ENCODE measurements around the gene FEV.

Gene FEV

DNA sequence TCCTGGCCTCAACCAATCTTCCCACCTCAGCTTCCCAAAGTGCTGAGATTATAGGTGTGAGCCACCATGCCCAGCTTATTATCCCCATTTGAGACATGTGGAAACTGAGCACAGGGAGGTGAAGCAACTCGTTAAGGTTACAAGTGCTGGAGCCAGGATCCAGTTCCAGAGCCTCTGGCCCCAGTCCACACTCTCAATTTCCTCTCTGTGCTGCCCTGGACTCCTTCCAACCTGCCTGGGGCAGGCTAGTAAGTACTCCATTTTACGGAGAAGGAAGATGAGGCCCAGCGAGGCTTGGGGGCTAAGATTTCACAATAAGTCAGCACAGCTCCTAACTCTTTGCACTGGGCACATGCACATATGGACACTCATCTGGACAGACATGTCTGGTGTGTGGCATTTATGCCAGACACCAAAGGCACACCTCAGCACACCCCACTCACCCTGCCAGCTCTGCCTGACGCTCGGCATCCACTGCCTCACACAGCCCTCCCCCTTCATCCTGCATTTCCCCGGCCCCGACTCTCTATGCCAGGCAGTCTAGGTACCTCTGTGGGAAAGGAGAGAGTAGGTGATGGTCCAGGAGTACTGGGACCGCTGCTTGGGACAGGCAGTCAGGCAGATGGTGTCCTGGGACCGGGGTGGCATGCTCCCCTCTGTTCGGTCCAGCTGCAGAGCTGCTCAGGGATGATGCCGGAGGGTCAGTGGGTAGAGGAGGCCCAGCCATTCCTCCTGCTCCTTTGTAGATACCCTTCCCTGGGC is 35.8 kb upstream of the FEV start:
- H2BK15ac ChIP-seq (ENCODE audit: low read length): peak overlapping the region; percentile 15
- peak overlapping the region; percentile 82 for H3K14ac ChIP-seq (ENCODE audit: low read length)
- H3K4me2 ChIP-seq (ENCODE audit: insufficient read depth, low read length, poor library complexity, severe bottlenecking): no peak overlapping the region
- H3K9me3 ChIP-seq (replicated peaks in 1 of 2; ENCODE audit: control insufficient read depth in 2 of 2, insufficient read depth in 1 of 2, low read depth in 1 of 2, low read length in 2 of 2): no peaks in the 10 kb centered on the region
- no peak overlapping the region for H3K4ac ChIP-seq (ENCODE audit: low read length)
- H3K36me3 ChIP-seq (replicated peaks in 1 of 2; ENCODE audit: control insufficient read depth in 2 of 2, insufficient read depth in 2 of 2, low read length in 2 of 2): no peaks in the 10 kb centered on the region
- no peak overlapping the region for H2AFZ ChIP-seq (ENCODE audit: low read length)
- peak overlapping the region; percentile 70 for H4K91ac ChIP-seq (ENCODE audit: low read depth, low read length, poor library complexity)
- no peak overlapping the region for H3K27ac ChIP-seq (replicated peaks; ENCODE audit: low read length)
- peak overlapping the region; percentile 30 for H3K9ac ChIP-seq (ENCODE audit: low read depth, low read length, poor library complexity)
- peaks cover 4 to 10% of the 10 kb centered on the region in 2 donors for H3K4me1 ChIP-seq (ENCODE audit: control insufficient read depth in 2 of 2, insufficient read depth in 1 of 2, low read depth in 1 of 2, low read length in 2 of 2)
- no peak overlapping the region for H4K8ac ChIP-seq (ENCODE audit: low read depth, low read length)
- peaks cover 0 to 78% (median 2%) of the 10 kb centered on the region in 3 experiments for H3K27me3 ChIP-seq (ENCODE audit: control insufficient read depth in 3 of 3, insufficient read depth in 3 of 3, low read depth in 1 of 3, low read length in 3 of 3)
- peak overlapping the region; percentile 68 for H2BK5ac ChIP-seq (ENCODE audit: low read length)
- no peak overlapping the region for H3K4me3 ChIP-seq (ENCODE audit: low read length in 2 of 2)
- no peak overlapping the region for H2BK120ac ChIP-seq (ENCODE audit: low read depth, low read length)
- H2BK12ac ChIP-seq (ENCODE audit: low read length): no peak overlapping the region
- peak overlapping the region; percentile 38 for H3K18ac ChIP-seq (ENCODE audit: low read length)
- DNase-seq (ENCODE audit: low spot score): no peak
- H2AK5ac ChIP-seq (ENCODE audit: low read depth, low read length): no peak overlapping the region
- H3K23ac ChIP-seq (ENCODE audit: low read depth, low read length, poor library complexity): peak overlapping the region; percentile 31
- no peaks in the 10 kb centered on the region for H3K79me1 ChIP-seq (ENCODE audit: low read depth, low read length)
- no CpG with 5 or more reads among the region's 11 CpGs for WGBS, 2 donors (ENCODE audit: extremely low coverage in 2 of 2, insufficient read length in 2 of 2, insufficient replicate concordance in 1 of 2)

DNA sequence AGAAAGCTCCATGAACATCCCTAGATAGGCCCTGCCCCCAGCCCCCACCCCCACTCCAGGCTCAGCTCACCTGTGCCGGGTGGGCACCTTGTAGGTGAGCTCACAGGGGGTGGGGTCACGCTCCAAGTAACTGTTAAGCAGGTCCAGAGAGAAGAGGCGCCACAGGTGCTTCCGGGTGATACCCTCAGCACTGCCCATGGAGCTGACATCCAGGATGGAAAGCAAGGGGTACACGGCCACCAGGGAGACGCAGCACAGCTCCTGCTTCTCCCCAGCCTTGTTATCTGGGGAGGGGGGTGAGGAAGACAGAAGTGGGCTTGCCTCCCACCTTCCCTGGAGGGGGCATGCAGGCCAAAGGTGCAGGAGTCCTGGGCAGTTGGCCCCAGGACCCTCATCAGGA is 34.5 kb upstream of the FEV start:
- no CpG with 5 or more reads among the region's 6 CpGs for WGBS, 2 donors (ENCODE audit: extremely low coverage in 2 of 2, insufficient read length in 2 of 2, insufficient replicate concordance in 1 of 2)
- H4K8ac ChIP-seq (ENCODE audit: low read depth, low read length): no peak overlapping the region
- H3K4me3 ChIP-seq (ENCODE audit: low read length in 2 of 2): no peak overlapping the region
- H3K27me3 ChIP-seq (ENCODE audit: control insufficient read depth in 3 of 3, insufficient read depth in 3 of 3, low read depth in 1 of 3, low read length in 3 of 3): peaks cover 0 to 79% (median 5%) of the 10 kb centered on the region in 3 experiments
- no peak overlapping the region for H2BK15ac ChIP-seq (ENCODE audit: low read length)
- H3K18ac ChIP-seq (ENCODE audit: low read length): peak overlapping the region; percentile 27
- H3K23ac ChIP-seq (ENCODE audit: low read depth, low read length, poor library complexity): no peak overlapping the region
- H2BK5ac ChIP-seq (ENCODE audit: low read length): no peak overlapping the region
- H2BK12ac ChIP-seq (ENCODE audit: low read length): no peak overlapping the region
- peaks cover 4 to 10% of the 10 kb centered on the region in 2 donors for H3K4me1 ChIP-seq (ENCODE audit: control insufficient read depth in 2 of 2, insufficient read depth in 1 of 2, low read depth in 1 of 2, low read length in 2 of 2)
- no peak overlapping the region for H4K91ac ChIP-seq (ENCODE audit: low read depth, low read length, poor library complexity)
- H3K4ac ChIP-seq (ENCODE audit: low read length): no peak overlapping the region
- H2AFZ ChIP-seq (ENCODE audit: low read length): no peak overlapping the region
- no peak overlapping the region for H3K27ac ChIP-seq (replicated peaks; ENCODE audit: low read length)
- no peak for DNase-seq (ENCODE audit: low spot score)
- no peaks in the 10 kb centered on the region for H3K36me3 ChIP-seq (replicated peaks in 1 of 2; ENCODE audit: control insufficient read depth in 2 of 2, insufficient read depth in 2 of 2, low read length in 2 of 2)
- H3K79me1 ChIP-seq (ENCODE audit: low read depth, low read length): no peaks in the 10 kb centered on the region
- no peaks in the 10 kb centered on the region for H3K9me3 ChIP-seq (replicated peaks in 1 of 2; ENCODE audit: control insufficient read depth in 2 of 2, insufficient read depth in 1 of 2, low read depth in 1 of 2, low read length in 2 of 2)
- no peak overlapping the region for H3K4me2 ChIP-seq (ENCODE audit: insufficient read depth, low read length, poor library complexity, severe bottlenecking)
- peak overlapping the region; percentile 60 for H2AK5ac ChIP-seq (ENCODE audit: low read depth, low read length)
- no peak overlapping the region for H3K9ac ChIP-seq (ENCODE audit: low read depth, low read length, poor library complexity)
- no peak overlapping the region for H3K14ac ChIP-seq (ENCODE audit: low read length)
- no peak overlapping the region for H2BK120ac ChIP-seq (ENCODE audit: low read depth, low read length)

DNA sequence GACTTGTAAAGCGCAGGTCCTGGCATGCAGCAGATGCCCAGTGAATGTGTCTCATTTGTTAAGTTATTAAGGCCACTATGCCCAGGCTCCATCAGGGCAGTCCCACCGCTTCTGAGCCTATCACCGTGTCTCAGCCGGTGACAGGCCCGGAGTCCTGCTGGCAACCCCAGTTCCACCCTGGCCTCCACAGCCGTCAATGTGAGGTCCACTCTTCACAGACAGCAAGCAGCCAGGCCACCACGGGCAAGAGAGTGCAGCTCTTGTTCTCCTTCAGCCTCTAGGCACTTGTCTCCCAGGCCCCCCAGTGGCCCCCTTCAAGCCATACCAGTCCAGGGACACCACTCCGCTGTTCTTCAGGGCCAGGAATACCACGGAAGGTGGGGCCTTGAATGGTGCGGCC is 33.7 kb upstream of the FEV start:
- Histone ChIP-seq H3K14ac (ENCODE audit: low read length) (no peak overlapping the region), H2BK15ac (ENCODE audit: low read length) (no peak overlapping the region), H3K4ac (ENCODE audit: low read length) (no peak overlapping the region), H2AK5ac (ENCODE audit: low read depth, low read length) (no peak overlapping the region), H2BK120ac (ENCODE audit: low read depth, low read length) (no peak overlapping the region), H3K27me3 (ENCODE audit: control insufficient read depth in 3 of 3, insufficient read depth in 3 of 3, low read depth in 1 of 3, low read length in 3 of 3) (peaks cover 0 to 81% (median 5%) of the 10 kb centered on the region in 3 experiments), H3K18ac (ENCODE audit: low read length) (peak overlapping the region; percentile 21), H3K79me1 (ENCODE audit: low read depth, low read length) (no peaks in the 10 kb centered on the region), H3K9me3 (replicated peaks in 1 of 2; ENCODE audit: control insufficient read depth in 2 of 2, insufficient read depth in 1 of 2, low read depth in 1 of 2, low read length in 2 of 2) (no peaks in the 10 kb centered on the region), H3K9ac (ENCODE audit: low read depth, low read length, poor library complexity) (no peak overlapping the region), H3K4me3 (ENCODE audit: low read length in 2 of 2) (no peak overlapping the region), H2AFZ (ENCODE audit: low read length) (no peak overlapping the region), H3K23ac (ENCODE audit: low read depth, low read length, poor library complexity) (no peak overlapping the region), H3K4me2 (ENCODE audit: insufficient read depth, low read length, poor library complexity, severe bottlenecking) (no peak overlapping the region), H3K27ac (replicated peaks; ENCODE audit: low read length) (no peak overlapping the region), H4K91ac (ENCODE audit: low read depth, low read length, poor library complexity) (no peak overlapping the region), H2BK12ac (ENCODE audit: low read length) (no peak overlapping the region), H3K36me3 (replicated peaks in 1 of 2; ENCODE audit: control insufficient read depth in 2 of 2, insufficient read depth in 2 of 2, low read length in 2 of 2) (no peaks in the 10 kb centered on the region), H3K4me1 (ENCODE audit: control insufficient read depth in 2 of 2, insufficient read depth in 1 of 2, low read depth in 1 of 2, low read length in 2 of 2) (peaks cover 0 to 6% of the 10 kb centered on the region in 2 donors), H2BK5ac (ENCODE audit: low read length) (no peak overlapping the region), H4K8ac (ENCODE audit: low read depth, low read length) (no peak overlapping the region)
- WGBS, 2 donors (ENCODE audit: extremely low coverage in 2 of 2, insufficient read length in 2 of 2, insufficient replicate concordance in 1 of 2): no CpG with 5 or more reads among the region's 10 CpGs
- DNase-seq (ENCODE audit: low spot score): no peak

DNA sequence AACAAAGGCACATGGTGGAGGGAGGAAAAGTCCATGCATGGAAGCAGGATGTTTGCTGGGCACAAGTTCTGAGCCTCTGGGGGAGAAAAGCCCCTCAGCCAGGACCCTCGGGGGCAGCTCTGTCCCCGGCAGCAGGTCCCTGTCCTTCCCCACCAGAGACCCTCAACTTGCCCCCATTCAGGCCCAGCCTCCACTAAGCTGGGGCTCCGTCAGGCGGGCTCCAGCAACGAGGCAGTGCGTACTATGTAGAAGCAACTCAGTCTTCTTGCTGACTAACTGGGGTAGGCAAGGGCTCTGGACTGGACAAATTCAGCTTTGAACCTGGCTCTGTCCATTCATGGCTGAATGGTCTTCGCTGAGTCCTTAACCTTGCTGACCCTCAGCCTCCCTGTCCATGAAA is 33.3 kb upstream of the FEV start:
- no peak overlapping the region for H3K9ac ChIP-seq (ENCODE audit: low read depth, low read length, poor library complexity)
- no peaks in the 10 kb centered on the region for H3K79me1 ChIP-seq (ENCODE audit: low read depth, low read length)
- WGBS, 2 donors (ENCODE audit: extremely low coverage in 2 of 2, insufficient read length in 2 of 2, insufficient replicate concordance in 1 of 2): no CpG with 5 or more reads among the region's 7 CpGs
- no peak overlapping the region for H4K91ac ChIP-seq (ENCODE audit: low read depth, low read length, poor library complexity)
- no peak overlapping the region for H2BK5ac ChIP-seq (ENCODE audit: low read length)
- H2AFZ ChIP-seq (ENCODE audit: low read length): no peak overlapping the region
- H3K14ac ChIP-seq (ENCODE audit: low read length): no peak overlapping the region
- H3K4ac ChIP-seq (ENCODE audit: low read length): no peak overlapping the region
- H3K27me3 ChIP-seq (ENCODE audit: control insufficient read depth in 3 of 3, insufficient read depth in 3 of 3, low read depth in 1 of 3, low read length in 3 of 3): peaks cover 0 to 79% (median 7%) of the 10 kb centered on the region in 3 experiments
- H2BK12ac ChIP-seq (ENCODE audit: low read length): no peak overlapping the region
- no peak for DNase-seq (ENCODE audit: low spot score)
- H2BK15ac ChIP-seq (ENCODE audit: low read length): no peak overlapping the region
- no peak overlapping the region for H3K27ac ChIP-seq (replicated peaks; ENCODE audit: low read length)
- no peaks in the 10 kb centered on the region for H3K9me3 ChIP-seq (replicated peaks in 1 of 2; ENCODE audit: control insufficient read depth in 2 of 2, insufficient read depth in 1 of 2, low read depth in 1 of 2, low read length in 2 of 2)
- no peak overlapping the region for H3K18ac ChIP-seq (ENCODE audit: low read length)
- H4K8ac ChIP-seq (ENCODE audit: low read depth, low read length): no peak overlapping the region
- no peak overlapping the region for H3K4me3 ChIP-seq (ENCODE audit: low read length in 2 of 2)
- peaks cover 0 to 4% of the 10 kb centered on the region in 2 donors for H3K4me1 ChIP-seq (ENCODE audit: control insufficient read depth in 2 of 2, insufficient read depth in 1 of 2, low read depth in 1 of 2, low read length in 2 of 2)
- no peak overlapping the region for H2BK120ac ChIP-seq (ENCODE audit: low read depth, low read length)
- no peak overlapping the region for H2AK5ac ChIP-seq (ENCODE audit: low read depth, low read length)
- H3K36me3 ChIP-seq (replicated peaks in 1 of 2; ENCODE audit: control insufficient read depth in 2 of 2, insufficient read depth in 2 of 2, low read length in 2 of 2): no peaks in the 10 kb centered on the region
- no peak overlapping the region for H3K4me2 ChIP-seq (ENCODE audit: insufficient read depth, low read length, poor library complexity, severe bottlenecking)
- no peak overlapping the region for H3K23ac ChIP-seq (ENCODE audit: low read depth, low read length, poor library complexity)

All from neuronal stem cell (in vitro differentiated cells).